HepG2 (cell line): ENCODE data around the gene IP6K1. TPM values are rescaled to one million over a fixed set of nuclear protein-coding genes. Genes with fewer than 3 reads are reported as not detected.

Experiments
- FOSL1 ChIP-seq: sonication (generic); formaldehyde crosslinking; IDR thresholded peaks from 2 replicates; pipeline ENCODE4 v1.9.0; 2021; ENCODE audit warnings: missing genetic modification reagents, borderline replicate concordance
- FOXA3 ChIP-seq: IDR thresholded peaks from 2 replicates; pipeline ENCODE4 v1.6.1; 2016; ENCODE audit warnings: missing genetic modification reagents, missing compliant biosample characterization
- FOXO1 ChIP-seq: sonication (generic); formaldehyde crosslinking; IDR thresholded peaks from 2 replicates; pipeline ENCODE4 v1.4.0; 2020; ENCODE audit warnings: missing genetic modification reagents
- GFI1 ChIP-seq: sonication (generic); formaldehyde crosslinking; IDR thresholded peaks from 2 replicates; pipeline ENCODE4 v1.5.0; 2020; ENCODE audit warnings: missing genetic modification reagents, mild to moderate bottlenecking, borderline replicate concordance
- HCFC1 ChIP-seq: fragments of 150-350 bp; IDR thresholded peaks from 2 replicates; pipeline ENCODE4 v1.6.1; 2014; ENCODE audit warnings: low read depth, low read length
- SRY ChIP-seq: sonication (generic); formaldehyde crosslinking; IDR thresholded peaks from 2 replicates; pipeline ENCODE4 v1.8.0; 2022; ENCODE audit warnings: mild to moderate bottlenecking, missing genetic modification reagents
- TIGD3 ChIP-seq: sonication (generic); formaldehyde crosslinking; IDR thresholded peaks from 2 replicates; pipeline ENCODE4 v1.5.1; 2020; ENCODE audit warnings: mild to moderate bottlenecking, missing genetic modification reagents, borderline replicate concordance
- UBTF ChIP-seq: sonication (generic); formaldehyde crosslinking; IDR thresholded peaks from 2 replicates; pipeline ENCODE4 v1.4.0; 2020; ENCODE audit warnings: mild to moderate bottlenecking, missing genetic modification reagents
- ZNF34 ChIP-seq: sonication (generic); formaldehyde crosslinking; IDR thresholded peaks from 2 replicates; pipeline ENCODE4 v1.4.0; 2020; ENCODE audit warnings: mild to moderate bottlenecking, missing genetic modification reagents, borderline replicate concordance
- ZNF382 ChIP-seq: sonication (generic); formaldehyde crosslinking; IDR thresholded peaks from 2 replicates; pipeline ENCODE4 v1.5.0; 2020; ENCODE audit warnings: missing genetic modification reagents, mild to moderate bottlenecking, borderline replicate concordance
- ZNF547 ChIP-seq: sonication (generic); formaldehyde crosslinking; IDR thresholded peaks from 2 replicates; pipeline ENCODE4 v1.5.1; 2020; ENCODE audit warnings: mild to moderate bottlenecking, missing genetic modification reagents
- polyA plus RNA-seq, 8 experiments: library from polyadenylated mRNA; depleted of rRNA in 3 of 8; stranded (reverse) in 7 of 8; unstranded in 1 of 8; fragments of >200 nt; fragmentation: Illumina TruSeq in 4 of 8; extraction: Trizol in 4 of 8; gene quantifications; 2 replicates each; pipeline versions ENCODE4 v1.2.1 to v1.2.3, GENCODE V29; 2011 to 2016; ENCODE audit warnings: low read depth in 4 of 8, missing spikeins in 1 of 8, mixed read lengths in 1 of 8; ENCODE audit not compliant: insufficient read depth in 1 of 8
- total RNA-seq, 5 experiments: library from RNA; depleted of rRNA; stranded (reverse); fragments of >200 nt; fragmentation: Illumina TruSeq; extraction: Trizol; gene quantifications; 2 replicates each; pipeline ENCODE4 v1.2.3, GENCODE V29; 2016; ENCODE audit warnings: low read depth in 1 of 5
- TF ChIP-seq, protein P1 (sequence below): sonication (generic); formaldehyde crosslinking; IDR thresholded peaks from 2 replicates; pipeline ENCODE4 v1.5.0; 2020; ENCODE audit warnings: mild to moderate bottlenecking, missing genetic modification reagents, borderline replicate concordance
- TF ChIP-seq, protein P2 (sequence below): sonication (generic); formaldehyde crosslinking; IDR thresholded peaks from 2 replicates; pipeline ENCODE4; 2020; ENCODE audit warnings: missing genetic modification reagents, mild to moderate bottlenecking, borderline replicate concordance

IP6K1 gene
- total and polyA plus RNA-seq, 2 of the 13 experiments (the other 11 are each of a cell fraction or from before 2014, with no cell fraction given): 17.7 to 29.7 TPM

GRCh38 chr3:49689046-49689907 is 97.1 kb downstream of the IP6K1 start, which contains the start of the genes MST1 and RNF123 (continued):
- TF ChIP-seq, protein P1, sequence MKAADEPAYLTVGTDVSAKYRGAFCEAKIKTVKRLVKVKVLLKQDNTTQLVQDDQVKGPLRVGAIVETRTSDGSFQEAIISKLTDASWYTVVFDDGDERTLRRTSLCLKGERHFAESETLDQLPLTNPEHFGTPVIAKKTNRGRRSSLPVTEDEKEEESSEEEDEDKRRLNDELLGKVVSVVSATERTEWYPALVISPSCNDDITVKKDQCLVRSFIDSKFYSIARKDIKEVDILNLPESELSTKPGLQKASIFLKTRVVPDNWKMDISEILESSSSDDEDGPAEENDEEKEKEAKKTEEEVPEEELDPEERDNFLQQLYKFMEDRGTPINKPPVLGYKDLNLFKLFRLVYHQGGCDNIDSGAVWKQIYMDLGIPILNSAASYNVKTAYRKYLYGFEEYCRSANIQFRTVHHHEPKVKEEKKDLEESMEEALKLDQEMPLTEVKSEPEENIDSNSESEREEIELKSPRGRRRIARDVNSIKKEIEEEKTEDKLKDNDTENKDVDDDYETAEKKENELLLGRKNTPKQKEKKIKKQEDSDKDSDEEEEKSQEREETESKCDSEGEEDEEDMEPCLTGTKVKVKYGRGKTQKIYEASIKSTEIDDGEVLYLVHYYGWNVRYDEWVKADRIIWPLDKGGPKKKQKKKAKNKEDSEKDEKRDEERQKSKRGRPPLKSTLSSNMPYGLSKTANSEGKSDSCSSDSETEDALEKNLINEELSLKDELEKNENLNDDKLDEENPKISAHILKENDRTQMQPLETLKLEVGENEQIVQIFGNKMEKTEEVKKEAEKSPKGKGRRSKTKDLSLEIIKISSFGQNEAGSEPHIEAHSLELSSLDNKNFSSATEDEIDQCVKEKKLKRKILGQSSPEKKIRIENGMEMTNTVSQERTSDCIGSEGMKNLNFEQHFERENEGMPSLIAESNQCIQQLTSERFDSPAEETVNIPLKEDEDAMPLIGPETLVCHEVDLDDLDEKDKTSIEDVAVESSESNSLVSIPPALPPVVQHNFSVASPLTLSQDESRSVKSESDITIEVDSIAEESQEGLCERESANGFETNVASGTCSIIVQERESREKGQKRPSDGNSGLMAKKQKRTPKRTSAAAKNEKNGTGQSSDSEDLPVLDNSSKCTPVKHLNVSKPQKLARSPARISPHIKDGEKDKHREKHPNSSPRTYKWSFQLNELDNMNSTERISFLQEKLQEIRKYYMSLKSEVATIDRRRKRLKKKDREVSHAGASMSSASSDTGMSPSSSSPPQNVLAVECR (CRISPR knock-in tag): peak; percentile 88
- TF ChIP-seq ZNF382 (CRISPR knock-in tag) (no peak), TIGD3 (CRISPR knock-in tag) (no peak), SRY (CRISPR knock-in tag) (peak; percentile 52; the same call in 1 of the 2 replicates), ZNF34 (CRISPR knock-in tag) (no peak), GFI1 (CRISPR knock-in tag) (0 out of 2 replicates have a peak, but pooled peaks have one; percentile 8), UBTF (CRISPR knock-in tag) (peak; percentile 83), HCFC1 (peak; percentile 49; the same call in 1 of the 2 replicates), FOXO1 (CRISPR knock-in tag) (peak; percentile 73), ZNF547 (0 out of 2 replicates have a peak, but pooled peaks have one; percentile 38), FOXA3 (peak; percentile 54), FOSL1 (no peak)
- TF ChIP-seq, protein P2, sequence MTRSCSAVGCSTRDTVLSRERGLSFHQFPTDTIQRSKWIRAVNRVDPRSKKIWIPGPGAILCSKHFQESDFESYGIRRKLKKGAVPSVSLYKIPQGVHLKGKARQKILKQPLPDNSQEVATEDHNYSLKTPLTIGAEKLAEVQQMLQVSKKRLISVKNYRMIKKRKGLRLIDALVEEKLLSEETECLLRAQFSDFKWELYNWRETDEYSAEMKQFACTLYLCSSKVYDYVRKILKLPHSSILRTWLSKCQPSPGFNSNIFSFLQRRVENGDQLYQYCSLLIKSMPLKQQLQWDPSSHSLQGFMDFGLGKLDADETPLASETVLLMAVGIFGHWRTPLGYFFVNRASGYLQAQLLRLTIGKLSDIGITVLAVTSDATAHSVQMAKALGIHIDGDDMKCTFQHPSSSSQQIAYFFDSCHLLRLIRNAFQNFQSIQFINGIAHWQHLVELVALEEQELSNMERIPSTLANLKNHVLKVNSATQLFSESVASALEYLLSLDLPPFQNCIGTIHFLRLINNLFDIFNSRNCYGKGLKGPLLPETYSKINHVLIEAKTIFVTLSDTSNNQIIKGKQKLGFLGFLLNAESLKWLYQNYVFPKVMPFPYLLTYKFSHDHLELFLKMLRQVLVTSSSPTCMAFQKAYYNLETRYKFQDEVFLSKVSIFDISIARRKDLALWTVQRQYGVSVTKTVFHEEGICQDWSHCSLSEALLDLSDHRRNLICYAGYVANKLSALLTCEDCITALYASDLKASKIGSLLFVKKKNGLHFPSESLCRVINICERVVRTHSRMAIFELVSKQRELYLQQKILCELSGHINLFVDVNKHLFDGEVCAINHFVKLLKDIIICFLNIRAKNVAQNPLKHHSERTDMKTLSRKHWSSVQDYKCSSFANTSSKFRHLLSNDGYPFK: peak; percentile 69; the same call in 1 of the 2 replicates
